ENCODE results near the gene MCTP1.

Gene MCTP1

GRCh38 chr5:95284572-95285408 is at the start of gene MCTP1:
Gene MCTP1 (minus strand): TSS chr5:95285094.
- peak in 1 of 2 experiments; percentile 14 for DNase-seq

GRCh38 chr5:95332158-95332557 is 47.3 kb upstream of the MCTP1 start:
- DNase-seq: no peak

DNA sequence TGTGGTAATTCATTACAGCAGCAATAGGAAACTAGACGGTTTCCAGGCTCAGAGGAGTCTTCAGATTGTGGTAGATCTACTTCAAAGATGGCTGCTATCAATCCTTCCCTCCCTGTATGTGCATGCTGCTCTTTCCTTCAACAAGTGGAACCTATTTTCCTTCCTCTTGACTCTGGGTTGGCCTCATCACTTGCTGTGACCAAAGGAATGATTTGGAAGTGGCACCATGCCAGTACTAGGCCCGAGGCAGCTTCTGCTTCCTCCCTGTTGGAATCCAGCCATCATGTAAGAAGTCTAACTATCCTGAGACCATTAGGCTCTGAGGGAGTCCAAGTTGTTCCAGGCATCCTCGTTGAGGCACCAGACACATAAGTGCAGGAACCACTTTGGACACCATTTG is 46.5 kb upstream of the MCTP1 start:
- DNase-seq: no peak

- DNase-seq: no peak
Observed at GRCh38 chr5:95327211-95327610, 42.3 kb upstream of the MCTP1 start.

- no peak for DNase-seq
Observed at GRCh38 chr5:95317687-95318086, 32.8 kb upstream of the MCTP1 start.

DNA sequence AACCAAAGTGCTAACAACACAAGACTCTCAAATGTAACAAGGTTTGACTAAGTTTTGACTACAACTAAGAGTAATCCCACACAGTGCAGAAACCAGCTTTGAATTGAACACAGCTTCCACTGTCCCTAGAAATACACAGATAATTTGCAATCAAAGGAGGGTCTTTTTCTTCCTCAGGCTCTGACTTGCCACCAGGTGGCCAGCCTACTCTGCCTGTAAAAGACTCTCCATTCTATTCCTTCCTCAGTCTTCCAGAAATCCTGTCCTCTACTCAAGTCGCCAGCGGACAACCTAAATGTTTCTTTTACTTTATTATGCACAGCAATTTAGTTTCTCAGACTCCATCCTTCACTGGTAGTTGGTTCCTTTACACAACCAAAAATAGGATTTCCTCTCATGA is 32.2 kb upstream of the MCTP1 start:
- DNase-seq: no peak

DNA sequence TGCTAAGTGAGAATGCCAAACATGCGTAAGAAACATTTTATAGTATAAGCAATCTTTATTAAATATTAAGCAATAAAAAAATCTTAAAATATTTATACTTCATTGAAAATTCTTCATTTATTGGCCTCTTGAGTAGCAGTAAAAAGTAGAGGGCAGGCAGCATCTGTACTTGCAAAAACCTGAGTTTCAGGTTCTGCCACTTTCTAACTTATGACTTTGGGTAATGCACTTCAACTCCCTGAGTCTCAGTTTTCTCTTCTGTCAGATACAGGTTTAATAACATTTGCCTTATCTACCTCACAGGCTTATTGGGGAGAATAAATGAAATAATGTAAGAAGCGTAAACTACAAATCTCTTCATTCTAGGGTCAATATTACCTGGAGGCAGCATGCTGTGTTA is 19.8 kb upstream of the MCTP1 start:
- DNase-seq: no peak

DNA sequence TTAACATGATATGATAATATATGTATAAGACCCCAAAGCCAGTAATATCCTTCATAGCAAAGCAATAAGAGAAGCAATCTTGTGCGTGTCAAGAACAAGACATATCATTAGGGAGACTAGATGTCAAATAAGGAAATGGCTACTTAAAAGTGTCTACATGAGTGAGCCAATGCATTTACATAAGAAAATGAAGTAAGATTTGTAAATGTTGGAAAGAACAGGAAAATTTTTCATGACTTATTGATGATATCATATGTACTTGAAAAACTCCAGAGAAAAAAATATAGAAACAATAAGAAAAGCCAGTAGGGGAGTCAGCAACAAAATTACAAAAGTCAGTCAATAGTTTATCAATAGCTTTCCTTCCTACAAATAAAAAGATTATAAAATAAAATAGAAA is 13.8 kb upstream of the MCTP1 start:
- DNase-seq: no peak

- DNase-seq: no peak
Observed at GRCh38 chr5:95296291-95296690, 11.4 kb upstream of the MCTP1 start.

- DNase-seq: peak in 1 of 2 experiments; percentile 12
Observed at GRCh38 chr5:95285409-95285755, 488 bp upstream of the MCTP1 start.

- peak; percentile 47 to 51 for DNase-seq
Observed at GRCh38 chr5:95283761-95284571, 928 bp downstream of the MCTP1 start.

DNA sequence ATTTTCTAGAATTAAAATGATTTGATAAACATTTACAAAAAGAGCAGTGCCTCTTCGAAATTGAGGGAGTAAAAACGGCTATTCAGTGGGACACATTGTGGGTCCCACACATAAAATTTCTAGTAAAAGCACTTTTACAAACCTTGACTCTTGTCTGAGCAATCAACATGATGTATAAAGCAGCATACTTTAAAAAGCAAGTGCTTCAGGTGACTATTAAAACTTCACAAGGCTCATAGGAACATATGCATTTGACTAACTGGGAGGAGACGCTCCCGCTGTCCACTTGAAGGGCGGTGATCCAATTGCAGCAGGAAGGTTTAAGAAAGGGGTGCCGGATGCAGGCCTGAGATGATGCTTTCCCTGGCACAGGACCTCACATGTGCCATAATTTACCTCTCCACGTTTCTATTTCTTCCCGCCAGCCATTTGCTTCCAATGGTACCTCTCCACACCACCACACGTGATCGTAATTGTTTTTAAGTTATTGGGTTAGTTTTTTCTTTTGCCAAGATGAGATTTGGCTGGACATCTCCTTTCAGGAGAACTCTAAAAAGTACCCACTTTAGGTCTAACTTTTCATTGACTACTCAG is 1.8 kb downstream of the MCTP1 start:
- no peak for DNase-seq

DNA sequence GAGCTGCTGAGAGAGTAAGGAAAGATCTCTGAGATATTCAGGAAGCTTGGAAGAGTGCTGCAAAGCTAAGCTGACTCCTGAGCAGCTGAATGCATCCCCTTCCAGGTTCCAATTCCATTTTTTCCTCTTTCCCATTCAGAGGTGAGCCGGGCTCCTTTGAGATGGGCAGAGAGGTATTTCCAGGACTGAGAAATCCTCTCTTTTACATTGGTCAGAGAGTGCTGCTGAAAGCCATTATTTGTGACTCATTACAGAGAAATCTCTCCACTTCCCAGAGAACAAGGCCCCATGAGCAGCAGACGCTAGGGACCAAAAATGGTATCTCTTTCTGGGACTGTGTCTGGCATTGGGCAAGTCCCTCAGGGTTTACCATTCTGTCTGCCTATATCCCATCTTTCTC is 3.7 kb downstream of the MCTP1 start:
- no peak for DNase-seq

- DNase-seq: no peak
Observed at GRCh38 chr5:95280401-95281095, 4.3 kb downstream of the MCTP1 start.

GRCh38 chr5:95274011-95274410 is 10.9 kb downstream of the MCTP1 start:
- DNase-seq: no peak

- DNase-seq: no peak
Observed at GRCh38 chr5:95272316-95272929, 12.5 kb downstream of the MCTP1 start.

DNA sequence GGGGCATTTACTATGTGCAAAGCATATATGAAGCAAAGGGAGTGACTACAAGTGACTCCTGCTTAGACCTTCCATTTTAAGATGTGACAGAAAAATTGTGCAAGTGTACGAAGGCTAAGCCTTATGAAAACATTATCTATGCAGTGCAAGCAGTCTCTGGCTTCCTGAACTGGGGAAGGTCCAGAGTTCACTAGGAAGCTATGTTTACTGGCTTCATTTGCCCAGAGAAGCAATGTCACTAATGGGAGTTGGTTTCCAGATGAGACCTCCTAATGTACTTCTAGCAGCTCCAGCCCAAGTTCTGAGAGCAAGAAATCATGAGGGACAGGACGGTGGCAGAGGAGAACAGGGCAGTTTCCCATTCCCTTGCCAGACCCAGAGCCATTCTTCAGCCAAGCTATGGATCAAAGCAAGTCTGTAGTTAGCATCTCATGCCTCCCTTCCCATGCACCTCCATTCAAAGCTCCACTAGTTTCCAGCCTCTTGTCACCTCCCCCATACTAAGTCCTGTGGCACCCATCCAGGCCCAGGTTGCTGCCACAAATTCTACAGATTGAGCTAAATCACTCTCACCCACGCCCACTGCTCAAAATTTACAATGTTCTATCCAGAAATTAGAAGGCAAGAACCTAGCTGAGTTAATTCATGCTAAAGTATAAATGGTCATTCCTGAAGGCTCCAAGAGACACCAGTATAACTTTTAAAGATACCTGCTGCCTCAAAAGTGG is 21.8 kb downstream of the MCTP1 start:
- DNase-seq: no peak

DNA sequence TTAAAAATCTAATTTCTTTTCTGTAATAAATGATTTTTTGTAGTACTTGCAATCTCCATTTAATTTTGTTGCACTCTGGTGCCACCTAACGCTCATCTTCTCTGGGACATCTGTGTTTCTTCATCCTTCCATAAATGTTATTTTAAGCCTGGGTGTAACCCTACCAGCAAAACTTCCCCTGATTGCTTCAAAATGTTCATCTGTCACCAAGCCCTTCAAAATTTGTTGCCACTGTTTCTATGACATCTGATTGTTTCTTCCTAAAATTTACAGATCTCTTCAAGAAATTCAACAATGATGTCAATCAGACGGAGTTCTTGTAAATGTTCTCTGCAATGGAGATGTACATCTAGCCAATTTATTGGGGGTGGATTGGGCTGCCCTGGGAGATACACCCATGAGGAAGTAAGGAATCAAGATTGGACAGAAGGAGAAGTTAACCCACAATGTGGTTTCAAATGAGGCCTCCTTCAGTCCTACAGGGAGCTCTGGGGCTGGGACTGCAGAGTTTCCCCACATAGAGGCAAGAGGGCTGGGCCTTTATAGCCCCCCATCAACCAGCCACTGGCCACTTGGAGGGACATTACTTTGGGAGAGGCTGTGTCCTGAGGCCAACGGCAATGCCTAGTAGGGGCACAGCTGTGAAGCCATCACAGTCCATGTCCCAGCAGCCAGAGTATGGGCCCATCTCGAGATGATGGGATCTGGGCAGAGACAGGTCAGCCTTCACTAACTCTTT is 23.3 kb downstream of the MCTP1 start:
- peak; percentile 71 to 89 for DNase-seq

GRCh38 chr5:95256991-95257390 is 27.9 kb downstream of the MCTP1 start:
- DNase-seq: no peak

DNA sequence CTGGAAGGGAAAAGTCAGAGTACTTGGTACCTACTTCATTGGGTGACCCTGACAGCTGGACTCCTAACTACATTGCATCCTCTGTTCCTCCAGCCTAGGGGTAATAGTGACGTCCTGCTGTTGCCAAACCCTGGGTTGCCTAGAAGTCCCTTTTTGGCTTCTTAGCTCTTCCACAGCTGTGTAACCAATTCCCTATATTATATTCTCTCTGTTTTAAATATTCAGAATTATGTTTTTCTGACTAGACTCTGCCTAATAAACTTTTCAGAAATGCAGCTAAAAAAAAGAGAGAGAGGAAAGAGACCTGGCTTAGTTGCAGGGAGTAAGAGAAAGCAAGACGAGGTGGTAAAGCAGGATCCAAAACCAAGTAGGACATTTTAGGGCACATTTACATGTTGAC is 28.4 kb downstream of the MCTP1 start:
- DNase-seq: no peak

- no peak for DNase-seq
Observed at GRCh38 chr5:95252801-95253200, 32.1 kb downstream of the MCTP1 start.
